Smooth muscle cell (in vitro differentiated cells): Measurements from ENCODE around the gene HS3ST3B1. TPM values are rescaled to one million over a fixed set of nuclear protein-coding genes. Genes with fewer than 3 reads are reported as not detected.

Experiments used
- DNase-seq: peaks from one replicate; lab custom pipeline; 2025; ENCODE audit not compliant: unreplicated experiment; lab: John Stamatoyannopoulos, UW
- H2AFZ ChIP-seq: fragments of 200-600 bp; sonication (generic); 2 replicates; pipeline ENCODE4 v1.6.0; 2016; ENCODE audit warnings: antibody characterized with exemption, low read depth, mild to moderate bottlenecking
- H3F3A ChIP-seq: fragments of 200-600 bp; sonication (generic); 2 replicates; pipeline ENCODE4 v1.6.0; 2017; ENCODE audit warnings: antibody characterized with exemption, low read depth
- H3K27ac ChIP-seq: fragments of 200-600 bp; sonication (generic); 2 replicates; pipeline ENCODE4 v1.5.1; 2016; ENCODE audit warnings: low read depth, mild to moderate bottlenecking
- H3K27me3 ChIP-seq: fragments of 200-600 bp; sonication (generic); 2 replicates; pipeline ENCODE4 v1.6.1; 2016; ENCODE audit warnings: low read depth, mild to moderate bottlenecking
- H3K36me3 ChIP-seq: fragments of 200-600 bp; sonication (generic); 2 replicates; pipeline ENCODE4 v1.5.1; 2016; ENCODE audit warnings: low read depth
- H3K4me1 ChIP-seq: fragments of 200-600 bp; sonication (generic); 2 replicates; pipeline ENCODE4 v1.5.1; 2016; ENCODE audit warnings: low read depth
- H3K4me2 ChIP-seq: fragments of 200-600 bp; sonication (generic); 2 replicates; pipeline ENCODE4 v1.6.0; 2016; ENCODE audit warnings: mild to moderate bottlenecking
- H3K4me3 ChIP-seq: fragments of 200-600 bp; sonication (generic); 2 replicates; pipeline ENCODE4 v1.5.1; 2016; ENCODE audit warnings: mild to moderate bottlenecking
- H3K79me2 ChIP-seq: fragments of 200-600 bp; sonication (generic); 2 replicates; pipeline ENCODE4 v1.6.0; 2016; ENCODE audit warnings: low read depth, mild to moderate bottlenecking
- H3K9ac ChIP-seq: fragments of 200-600 bp; sonication (generic); 2 replicates; pipeline ENCODE4 v1.6.0; 2016; ENCODE audit warnings: low read depth
- H3K9me3 ChIP-seq: fragments of 200-600 bp; sonication (generic); replicated peaks from 2 replicates; pipeline ENCODE4 v1.5.1; 2016; ENCODE audit warnings: low read depth
- H4K20me1 ChIP-seq: fragments of 200-600 bp; sonication (generic); 2 replicates; pipeline ENCODE4 v1.6.0; 2016; ENCODE audit warnings: low read depth
- WGBS: methylation state at CpG from one replicate; pipeline ENCODE4 v1.1.7; 2016; ENCODE audit warnings: low lambda C conversion rate; 5-methylcytosine and 5-hydroxymethylcytosine counted together
- polyA plus RNA-seq: library from polyadenylated mRNA; unstranded; fragments of >200 nt; fragmentation: Nextera tagmentation; extraction: Ambion mirVana; gene quantifications from 2 replicates; pipeline ENCODE4 v1.2.1, GENCODE V29; 2016
- total RNA-seq: library from RNA; depleted of rRNA; stranded (reverse); fragments of >200 nt; gene quantifications from 2 replicates; pipeline ENCODE4 v1.2.3, GENCODE V29; 2014
- TF ChIP-seq, protein P1 (sequence below): fragments of 200-600 bp; sonication (generic); IDR thresholded peaks from 2 replicates; pipeline ENCODE4 v1.5.1; 2017; ENCODE audit warnings: borderline replicate concordance, mild to moderate bottlenecking, antibody characterized with exemption; ENCODE audit not compliant: insufficient read depth, poor library complexity, severe bottlenecking

The HS3ST3B1 gene
- total and polyA plus RNA-seq, 2 experiments from 2014 or later = 11.3 to 17.3 TPM

DNA sequence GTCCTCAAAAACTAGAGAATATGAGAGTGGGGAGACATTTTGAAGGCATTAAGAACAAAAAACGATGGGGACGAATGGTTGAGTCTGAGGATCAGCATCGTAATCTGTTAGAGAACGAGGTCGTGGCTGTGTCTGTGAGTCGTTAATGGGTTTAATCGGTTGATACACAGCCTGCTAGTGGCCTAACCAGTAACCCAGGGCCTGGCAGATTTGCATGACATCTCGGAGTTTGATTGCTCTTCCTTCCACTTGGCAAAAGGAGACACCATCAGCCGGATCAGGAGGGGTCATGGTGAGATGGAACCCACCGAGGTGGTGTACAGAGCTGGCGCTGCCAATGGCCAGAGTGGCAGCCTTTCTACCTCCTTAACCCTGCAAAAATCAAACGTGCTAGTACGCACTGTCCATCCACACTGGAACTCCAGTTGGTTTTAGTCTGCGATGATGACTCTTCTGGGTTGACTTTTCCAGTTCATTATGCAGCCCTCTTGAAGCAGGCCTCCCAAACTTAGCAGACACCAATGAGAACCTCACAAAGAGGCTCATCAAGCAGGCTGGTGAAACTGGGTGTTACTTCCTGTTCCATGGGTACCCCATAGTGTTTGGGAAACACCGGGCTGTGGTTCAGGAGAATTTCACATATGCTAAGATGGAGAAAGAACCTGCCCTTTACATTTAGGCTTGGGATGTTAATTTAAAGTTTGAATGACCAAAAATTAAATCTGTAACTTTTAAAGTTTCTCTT, 4.1 kb downstream of the HS3ST3B1 start:
- H3K4me1 ChIP-seq = peaks cover 44% of the 10 kb centered on the region
- TF ChIP-seq, protein P1, sequence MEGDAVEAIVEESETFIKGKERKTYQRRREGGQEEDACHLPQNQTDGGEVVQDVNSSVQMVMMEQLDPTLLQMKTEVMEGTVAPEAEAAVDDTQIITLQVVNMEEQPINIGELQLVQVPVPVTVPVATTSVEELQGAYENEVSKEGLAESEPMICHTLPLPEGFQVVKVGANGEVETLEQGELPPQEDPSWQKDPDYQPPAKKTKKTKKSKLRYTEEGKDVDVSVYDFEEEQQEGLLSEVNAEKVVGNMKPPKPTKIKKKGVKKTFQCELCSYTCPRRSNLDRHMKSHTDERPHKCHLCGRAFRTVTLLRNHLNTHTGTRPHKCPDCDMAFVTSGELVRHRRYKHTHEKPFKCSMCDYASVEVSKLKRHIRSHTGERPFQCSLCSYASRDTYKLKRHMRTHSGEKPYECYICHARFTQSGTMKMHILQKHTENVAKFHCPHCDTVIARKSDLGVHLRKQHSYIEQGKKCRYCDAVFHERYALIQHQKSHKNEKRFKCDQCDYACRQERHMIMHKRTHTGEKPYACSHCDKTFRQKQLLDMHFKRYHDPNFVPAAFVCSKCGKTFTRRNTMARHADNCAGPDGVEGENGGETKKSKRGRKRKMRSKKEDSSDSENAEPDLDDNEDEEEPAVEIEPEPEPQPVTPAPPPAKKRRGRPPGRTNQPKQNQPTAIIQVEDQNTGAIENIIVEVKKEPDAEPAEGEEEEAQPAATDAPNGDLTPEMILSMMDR = no peak
- no peak overlapping the region for H3K27ac ChIP-seq
- H3K9me3 ChIP-seq = no peaks in the 10 kb centered on the region
- no peak overlapping the region for H3K9ac ChIP-seq
- H3K79me2 ChIP-seq = peaks cover 78% of the 10 kb centered on the region
- H3F3A ChIP-seq = peaks cover 4% of the 10 kb centered on the region
- no peaks in the 10 kb centered on the region for H3K36me3 ChIP-seq
- peak overlapping the region; percentile 84 for H3K4me3 ChIP-seq
- H3K4me2 ChIP-seq = peak overlapping the region; percentile 98
- H2AFZ ChIP-seq = peak overlapping the region; percentile 9
- no peak for DNase-seq
- H4K20me1 ChIP-seq = peaks cover 58% of the 10 kb centered on the region
- no peaks in the 10 kb centered on the region for H3K27me3 ChIP-seq
- 52% methylated on average over 15 of the region's 15 CpGs for WGBS

DNA sequence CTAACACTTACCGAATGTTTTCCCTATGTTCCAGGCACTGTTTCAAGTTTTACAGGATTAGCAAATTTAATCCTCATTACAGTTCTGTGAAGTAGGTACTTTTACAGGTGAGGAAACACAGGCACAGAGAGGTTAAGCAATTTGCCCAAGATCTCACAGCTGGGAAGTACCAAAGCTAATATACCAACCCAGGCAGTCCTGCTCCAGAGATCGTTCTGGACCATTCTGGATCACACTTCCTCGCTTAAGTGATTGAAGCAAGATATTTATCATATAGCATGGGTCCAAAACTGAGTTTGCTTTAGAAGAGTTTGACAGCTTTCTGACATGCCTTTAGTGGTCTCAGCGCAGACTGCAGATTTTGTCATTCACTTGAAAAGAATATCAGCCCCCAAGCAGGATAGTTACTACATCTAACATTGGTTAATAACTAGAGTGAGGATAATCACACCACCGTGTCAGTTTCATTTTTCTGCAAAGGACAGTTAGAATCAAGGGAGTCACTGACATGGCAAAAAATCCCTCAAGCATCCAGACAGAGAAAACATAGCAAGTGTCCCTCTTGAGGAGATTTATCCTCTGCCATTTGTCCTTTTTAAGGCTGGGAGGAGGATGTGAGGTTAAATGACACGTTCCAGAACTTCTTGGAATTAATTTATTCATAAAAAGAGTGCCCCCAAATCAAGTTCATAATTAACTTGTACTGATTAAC, 5.1 kb downstream of the HS3ST3B1 start:
- H3K27me3 ChIP-seq = no peaks in the 10 kb centered on the region
- peak overlapping the region; percentile 88 for H3K4me2 ChIP-seq
- no peak overlapping the region for H3K27ac ChIP-seq
- peaks cover 49% of the 10 kb centered on the region for H3K4me1 ChIP-seq
- no peak for DNase-seq
- no peak overlapping the region for H2AFZ ChIP-seq
- peaks cover 88% of the 10 kb centered on the region for H3K79me2 ChIP-seq
- H3F3A ChIP-seq = peaks cover 4% of the 10 kb centered on the region
- H3K9me3 ChIP-seq = no peaks in the 10 kb centered on the region
- H3K9ac ChIP-seq = no peak overlapping the region
- TF ChIP-seq, protein P1 = no peak
- no peak overlapping the region for H3K4me3 ChIP-seq
- peaks cover 67% of the 10 kb centered on the region for H4K20me1 ChIP-seq
- H3K36me3 ChIP-seq = no peaks in the 10 kb centered on the region
- WGBS = 70% methylated on average over 6 of the region's 6 CpGs

DNA sequence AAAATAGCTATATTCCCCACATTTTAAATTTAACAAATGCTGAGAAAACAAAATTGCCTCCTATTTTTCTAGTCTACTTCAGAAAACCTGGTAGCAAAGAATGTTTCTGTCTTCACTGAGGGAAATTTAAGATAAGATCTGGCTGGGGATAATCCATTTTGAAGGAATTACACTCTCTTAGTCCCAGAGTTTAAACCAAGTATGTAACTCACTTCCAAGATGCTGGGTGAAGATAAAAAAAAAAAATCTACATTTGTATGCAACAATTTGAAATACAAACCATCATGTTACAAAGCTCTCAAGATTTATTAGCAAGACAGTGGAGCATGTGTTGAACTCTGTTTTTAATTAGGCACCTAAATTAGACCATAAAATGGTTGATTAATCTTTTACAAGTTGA, 5.7 kb downstream of the HS3ST3B1 start:
- Histone ChIP-seq H3K27me3 (no peaks in the 10 kb centered on the region), H3K79me2 (peaks cover 89% of the 10 kb centered on the region), H2AFZ (no peak overlapping the region), H3F3A (peaks cover 4% of the 10 kb centered on the region), H3K9me3 (no peaks in the 10 kb centered on the region), H3K36me3 (no peaks in the 10 kb centered on the region), H3K4me3 (no peak overlapping the region), H3K4me1 (peaks cover 49% of the 10 kb centered on the region), H3K27ac (peak overlapping the region; percentile 77), H3K9ac (no peak overlapping the region), H3K4me2 (peak overlapping the region; percentile 88), H4K20me1 (peaks cover 68% of the 10 kb centered on the region)
- DNase-seq = no peak
- TF ChIP-seq, protein P1 = no peak
